Epithelial cell of esophagus (primary cell): Measurements from ENCODE around the gene MEN1.
"Not testable (repeated sequence)": the region's sequence is repeated elsewhere in the genome, so short reads cannot be mapped to it uniquely, and the experiment has no call there.

Experiments
- DNase-seq: peaks from one replicate; pipeline ENCODE4 v3.0.0; 2010; ENCODE audit warnings: low read depth
- H3K4me3 ChIP-seq: 2 replicates; pipeline ENCODE4 v1.5.1; 2011; ENCODE audit warnings: mild to moderate bottlenecking, low read length, control low read depth
- CTCF ChIP-seq: IDR thresholded peaks from 2 replicates; pipeline ENCODE4 v1.5.1; 2011; ENCODE audit warnings: low read depth, mild to moderate bottlenecking, low read length, control low read depth, inconsistent platforms; ENCODE audit not compliant: insufficient read depth; ENCODE audit errors: missing control alignments

Gene MEN1

GRCh38 chr11:64850979-64851567 is 40.7 kb upstream of the MEN1 start:
- no peak overlapping the region for H3K4me3 ChIP-seq
- DNase-seq = peak; percentile 35
- TF ChIP-seq CTCF = no peak

GRCh38 chr11:64849598-64850356 is 39.4 kb upstream of the MEN1 start:
- no peak for DNase-seq
- TF ChIP-seq CTCF = no peak
- H3K4me3 ChIP-seq = no peak overlapping the region

- H3K4me3 ChIP-seq = no peak overlapping the region
- no peak for TF ChIP-seq CTCF
- DNase-seq = no peak
Observed at GRCh38 chr11:64848826-64849597, 38.7 kb upstream of the MEN1 start.

- no peak for TF ChIP-seq CTCF
- DNase-seq = no peak
- no peak overlapping the region for H3K4me3 ChIP-seq
Observed at GRCh38 chr11:64848214-64848825, 38.0 kb upstream of the MEN1 start.

GRCh38 chr11:64846998-64847666 is 36.8 kb upstream of the MEN1 start:
- peak; percentile 89 for DNase-seq
- H3K4me3 ChIP-seq = no peak overlapping the region
- peak; percentile 85 for TF ChIP-seq CTCF

GRCh38 chr11:64845776-64846129 is 35.4 kb upstream of the MEN1 start:
- DNase-seq, H3K4me3 ChIP-seq: not testable (repeated sequence)
